Gastrocnemius medialis (tissue), 4 donors: ENCODE measurements around the gene CRYBG1.

Experiments
- POLR2A ChIP-seq, 2 donors: fragments of 450-650 bp; IDR thresholded peaks; one replicate each; pipeline ENCODE4 v1.6.1; 2017; ENCODE audit warnings: antibody characterized with exemption in 2 of 2, mild to moderate bottlenecking in 2 of 2, moderate library complexity in 2 of 2
- TF ChIP-seq, protein P1 (sequence below), 5 experiments: fragments of 450-650 bp in 3 of 5; fragments of 200-600 bp in 2 of 5; sonication (generic) in 2 of 5; IDR thresholded peaks in 4 of 5; conservative IDR thresholded peaks in 1 of 5; 1 replicate in 4 of 5; 2 replicates in 1 of 5; pipeline ENCODE4 v1.5.1; 2016 to 2019; ENCODE audit warnings: antibody characterized with exemption in 5 of 5, mild to moderate bottlenecking in 3 of 5, moderate library complexity in 3 of 5

DNA sequence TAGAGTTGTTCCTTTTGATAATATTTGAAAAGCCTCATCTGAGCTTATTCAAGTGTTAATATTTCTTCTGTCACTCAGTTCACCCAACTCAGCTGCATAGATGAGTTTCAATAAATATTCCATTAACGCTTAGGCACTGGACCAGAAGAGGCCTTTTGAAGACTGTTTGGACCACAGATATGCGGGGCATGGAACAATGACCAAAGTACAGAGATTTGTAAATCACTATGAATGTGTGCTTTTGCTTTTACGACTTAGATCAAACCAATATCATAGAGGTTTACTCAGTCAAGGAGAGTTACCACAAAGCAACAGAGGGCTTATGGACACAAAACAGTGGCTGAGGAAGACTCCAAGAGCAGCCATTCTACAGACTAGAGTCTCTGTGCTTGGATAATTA lies 168.9 kb downstream of the CRYBG1 start:
- TF ChIP-seq, protein P1, sequence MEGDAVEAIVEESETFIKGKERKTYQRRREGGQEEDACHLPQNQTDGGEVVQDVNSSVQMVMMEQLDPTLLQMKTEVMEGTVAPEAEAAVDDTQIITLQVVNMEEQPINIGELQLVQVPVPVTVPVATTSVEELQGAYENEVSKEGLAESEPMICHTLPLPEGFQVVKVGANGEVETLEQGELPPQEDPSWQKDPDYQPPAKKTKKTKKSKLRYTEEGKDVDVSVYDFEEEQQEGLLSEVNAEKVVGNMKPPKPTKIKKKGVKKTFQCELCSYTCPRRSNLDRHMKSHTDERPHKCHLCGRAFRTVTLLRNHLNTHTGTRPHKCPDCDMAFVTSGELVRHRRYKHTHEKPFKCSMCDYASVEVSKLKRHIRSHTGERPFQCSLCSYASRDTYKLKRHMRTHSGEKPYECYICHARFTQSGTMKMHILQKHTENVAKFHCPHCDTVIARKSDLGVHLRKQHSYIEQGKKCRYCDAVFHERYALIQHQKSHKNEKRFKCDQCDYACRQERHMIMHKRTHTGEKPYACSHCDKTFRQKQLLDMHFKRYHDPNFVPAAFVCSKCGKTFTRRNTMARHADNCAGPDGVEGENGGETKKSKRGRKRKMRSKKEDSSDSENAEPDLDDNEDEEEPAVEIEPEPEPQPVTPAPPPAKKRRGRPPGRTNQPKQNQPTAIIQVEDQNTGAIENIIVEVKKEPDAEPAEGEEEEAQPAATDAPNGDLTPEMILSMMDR (IDR thresholded peaks at IDR 0.05 in 4 of 5, conservative IDR thresholded peaks at IDR 0.05 in 1 of 5), result no peak
- no peak for TF ChIP-seq POLR2A (IDR thresholded peaks at IDR 0.05)
